Lung (tissue), 12 donors: ENCODE measurements around the gene EXOC3L4. TPM values are rescaled to one million over a fixed set of nuclear protein-coding genes. Genes with fewer than 3 reads are reported as not detected.

Source experiments
- ATAC-seq: fragments of 200-7000 bp; cut with Tn5 transposase; one replicate; pipeline ENCODE4 v1.9.1; 2020; ENCODE audit warnings: moderate number of reproducible peaks; ENCODE audit not compliant: insufficient read depth, low FRiP score
- DNase-seq, 3 donors: peaks; one replicate each; pipeline ENCODE4 v3.0.0-alpha.2; 2013 to 2017
- H3K27ac ChIP-seq, 2 donors: one replicate each; pipeline ENCODE4 v1.5.1; 2013; ENCODE audit warnings: mild to moderate bottlenecking in 2 of 2, moderate library complexity in 2 of 2, control low read depth in 1 of 2, inconsistent platforms in 1 of 2, low read depth in 1 of 2, low read length in 1 of 2
- H3K27me3 ChIP-seq, 3 donors: one replicate each; pipeline ENCODE4 v1.5.1; 2013; ENCODE audit warnings: low read length in 2 of 3; ENCODE audit not compliant: control insufficient read depth in 3 of 3, insufficient read depth in 3 of 3
- H3K36me3 ChIP-seq, 4 donors: one replicate each; pipeline ENCODE4 v1.5.1; 2013; ENCODE audit warnings: low read length in 4 of 4, mild to moderate bottlenecking in 1 of 4, moderate library complexity in 1 of 4; ENCODE audit not compliant: control insufficient read depth in 4 of 4, insufficient read depth in 4 of 4
- H3K4me1 ChIP-seq, 5 donors: one replicate each; pipeline ENCODE4 v1.5.1; 2013; ENCODE audit warnings: low read length in 5 of 5, mild to moderate bottlenecking in 2 of 5, moderate library complexity in 1 of 5; ENCODE audit not compliant: control insufficient read depth in 5 of 5, insufficient read depth in 5 of 5
- H3K4me3 ChIP-seq: one replicate; pipeline ENCODE4 v1.5.1; 2013; ENCODE audit warnings: mild to moderate bottlenecking, control low read depth, moderate library complexity
- H3K9ac ChIP-seq, 2 donors: one replicate each; pipeline ENCODE4 v1.5.1; 2013; ENCODE audit warnings: low read length in 2 of 2, control low read depth in 1 of 2; ENCODE audit not compliant: insufficient read depth in 1 of 2
- H3K9me3 ChIP-seq, 4 donors: one replicate each; pipeline ENCODE4 v1.5.1; 2013; ENCODE audit warnings: low read length in 3 of 4, mild to moderate bottlenecking in 1 of 4, moderate library complexity in 1 of 4; ENCODE audit not compliant: control insufficient read depth in 4 of 4, insufficient read depth in 3 of 4
- CTCF ChIP-seq: IDR thresholded peaks from 2 replicates; pipeline ENCODE4 v1.5.1; 2012; ENCODE audit warnings: mild to moderate bottlenecking; ENCODE audit errors: control extremely low read depth, extremely low read depth
- WGBS, 2 donors: extraction: QIAGEN DNeasy Blood & Tissue Kit; methylation state at CpG; one replicate each; pipeline ENCODE4 v1.1.7; 2013; 5-methylcytosine and 5-hydroxymethylcytosine counted together
- polyA plus RNA-seq, 2 donors: library from polyadenylated mRNA; stranded (reverse); fragments of 200-250 nt; gene quantifications; one replicate each; pipeline ENCODE4 v1.2.1, GENCODE V29; 2013
- total RNA-seq, 2 donors: library from RNA; depleted of rRNA in 1 of 2; stranded (reverse); fragments of >200 nt in 1 of 2; gene quantifications; one replicate each; pipeline ENCODE4 v1.2.1, GENCODE V29; 2014 to 2021
- donor health status: control.
- donor health status: control.
- donor health status: Bipolar disorder and iron deficiency.
- donor health status: healthy.
- donor health status: DM: yes; HTN: yes; CAD: no.

The EXOC3L4 gene
- total and polyA plus RNA-seq, 4 donors = 3.0 to 4.6 (median 3.8) TPM

GRCh38 chr14:103108749-103109207 is 14.3 kb downstream of the EXOC3L4 start:
- H3K36me3 ChIP-seq = no peaks in the 10 kb centered on the region
- no peak overlapping the region for H3K9ac ChIP-seq
- DNase-seq (no peak), ATAC-seq (no peak)
- no peak overlapping the region for H3K4me3 ChIP-seq
- TF ChIP-seq CTCF = no peak
- peaks cover 0 to 12% (median 2%) of the 10 kb centered on the region in 3 donors for H3K27me3 ChIP-seq
- H3K9me3 ChIP-seq = no peaks in the 10 kb centered on the region
- H3K4me1 ChIP-seq = peaks cover 0 to 32% (median 11%) of the 10 kb centered on the region in 5 donors
- H3K27ac ChIP-seq = no peak overlapping the region
- 39% methylated on average over 8 to 9 of the region's 9 CpGs for WGBS, 2 donors

GRCh38 chr14:103109535-103110441 is 15.3 kb downstream of the EXOC3L4 start:
- WGBS, 2 donors = 62 to 76% methylated on average over 32 of the region's 32 CpGs
- Histone ChIP-seq H3K4me1 (peaks cover 0 to 30% (median 5%) of the 10 kb centered on the region in 5 donors), H3K9me3 (no peaks in the 10 kb centered on the region), H3K9ac (no peak overlapping the region), H3K27me3 (peaks cover 0 to 5% (median 0%) of the 10 kb centered on the region in 3 donors), H3K27ac (peak overlapping the region in 1 of 2 donors; percentile 79), H3K4me3 (no peak overlapping the region), H3K36me3 (no peaks in the 10 kb centered on the region)
- TF ChIP-seq CTCF = no peak
- no peak for ATAC-seq
- DNase-seq = peak; percentile 58 to 68 (median 64)

GRCh38 chr14:103110681-103111231 is 16.2 kb downstream of the EXOC3L4 start:
- Histone ChIP-seq H3K4me3 (no peak overlapping the region), H3K36me3 (no peaks in the 10 kb centered on the region), H3K27me3 (no peaks in the 10 kb centered on the region), H3K27ac (peak overlapping the region in 1 of 2 donors; percentile 79), H3K9me3 (no peaks in the 10 kb centered on the region), H3K4me1 (peaks cover 0 to 23% (median 0%) of the 10 kb centered on the region in 5 donors), H3K9ac (no peak overlapping the region)
- ATAC-seq (no peak), DNase-seq (peak in 2 of 3 donors; percentile 34 to 49)
- 56 to 82% methylated on average over 14 of the region's 14 CpGs for WGBS, 2 donors
- TF ChIP-seq CTCF = no peak
